ENCODE measurements around the gene RHBDL2. TPM values are rescaled to one million over a fixed set of nuclear protein-coding genes. Genes with fewer than 3 reads are reported as not detected.

The RHBDL2 gene
- total and polyA plus RNA-seq, 9 of the 15 experiments (the other 6 are each of a cell fraction or from before 2014, with no cell fraction given) = not detected

GRCh38 chr1:38867208-38867607, 74.4 kb downstream of the RHBDL2 start:
- no peaks in the 10 kb centered on the region for H3K27me3 ChIP-seq (ENCODE audit: control insufficient read depth in 2 of 2, insufficient read depth in 2 of 2, low read length in 2 of 2)
- H3K9me1 ChIP-seq (ENCODE audit: control insufficient read depth, insufficient read depth, low read length) = no peaks in the 10 kb centered on the region
- no TSS peak for BruUV-seq (replicated peaks)
- FAIRE-seq = no peak
- in situ Hi-C loops (cut with MboI) = no loop called here
- peaks cover 0 to 5% of the 10 kb centered on the region in 2 experiments; a peak in 2 of 5 replicates for H3K4me1 ChIP-seq (replicated peaks in 1 of 2; ENCODE audit: control insufficient read depth in 2 of 2, insufficient read depth in 2 of 2, low read length in 2 of 2)
- no peak for DNase-seq (ENCODE audit: extremely low read depth in 1 of 4, low spot score in 3 of 4)
- H4K20me1 ChIP-seq (replicated peaks; ENCODE audit: control insufficient read depth, insufficient read depth, low read length) = 0 out of 2 replicates have a peak, but pooled peaks cover 5% of the 10 kb centered on the region
- TF ChIP-seq ZKSCAN3 (CRISPR knock-in tag; IDR thresholded peaks at IDR 0.05) (no peak), ELF1 (tag; IDR thresholded peaks at IDR 0.05) (no peak), TOE1 (IDR thresholded peaks at IDR 0.05; ENCODE audit: borderline replicate concordance) (no peak), TOE1 (CRISPR knock-in tag; IDR thresholded peaks at IDR 0.05; ENCODE audit: borderline replicate concordance, low read depth) (no peak), LARP7 (IDR thresholded peaks at IDR 0.05) (no peak), ZNF75A (CRISPR knock-in tag; IDR thresholded peaks at IDR 0.05) (no peak), GTF3C2 (IDR thresholded peaks at IDR 0.05; ENCODE audit: borderline replicate concordance, extremely low read depth, insufficient read length) (no peak), ZBTB33 (CRISPR knock-in tag; IDR thresholded peaks at IDR 0.05) (no peak), ZNF696 (CRISPR knock-in tag; conservative IDR thresholded peaks at IDR 0.05) (no peak), TAL1 (IDR thresholded peaks at IDR 0.05) (no peak), PCBP2 (IDR thresholded peaks at IDR 0.05; ENCODE audit: low read depth, low read length, poor library complexity, severe bottlenecking) (no peak)
- 91% methylated on average over 8 of the region's 8 CpGs for WGBS (ENCODE audit: insufficient coverage, low coverage, missing lambda C conversion rate)
- ATAC-seq = no peak
- H3K4me3 ChIP-seq = no peak overlapping the region
- ChIA-PET CTCF (ENCODE audit: low intra/inter-chr PET ratio) (no interaction called here), POLR2A (no interaction called here)
- peaks cover 14% of the 10 kb centered on the region for H3K79me2 ChIP-seq (ENCODE audit: control insufficient read depth, insufficient read depth, low read length)
- H3K36me3 ChIP-seq (ENCODE audit: control insufficient read depth, insufficient read depth, low read length) = peaks cover 55% of the 10 kb centered on the region
- H3K27ac ChIP-seq (ENCODE audit: extremely low read depth, low read depth, low read length) = no peak overlapping the region
- H3K4me2 ChIP-seq (ENCODE audit: insufficient read depth, low read length) = no peak overlapping the region
- intact Hi-C loops (cut with micrococcal nuclease) = no loop called here
- no peak overlapping the region for H3K9ac ChIP-seq (ENCODE audit: insufficient read depth in 1 of 2, low read depth in 2 of 2, low read length in 2 of 2)
- H2AFZ ChIP-seq (ENCODE audit: low read depth, low read length) = no peak overlapping the region
- H3K9me3 ChIP-seq (replicated peaks; ENCODE audit: control insufficient read depth, insufficient read depth, low read depth, low read length) = no peaks in the 10 kb centered on the region

All from K562 (cell line).